Posterior cingulate gyrus (tissue), 11 donors: ENCODE results near the gene C1QTNF6.

Experiments
- DNase-seq, 10 donors: peaks; one replicate each; pipeline versions ENCODE4 v3.0.0 to v3.0.0-alpha.2; 2020 to 2021; ENCODE audit warnings: mixed read lengths in 3 of 10
- intact Hi-C: fragments of 100-400 bp; cut with DNase I; formaldehyde crosslinking; loops from one replicate; pipeline ENCODE4 v1.15.1; 2023

Gene C1QTNF6

GRCh38 chr22:37224757-37225420 lies 36.8 kb upstream of the C1QTNF6 start:
- intact Hi-C loops: no loop called here
- no peak for DNase-seq

DNA sequence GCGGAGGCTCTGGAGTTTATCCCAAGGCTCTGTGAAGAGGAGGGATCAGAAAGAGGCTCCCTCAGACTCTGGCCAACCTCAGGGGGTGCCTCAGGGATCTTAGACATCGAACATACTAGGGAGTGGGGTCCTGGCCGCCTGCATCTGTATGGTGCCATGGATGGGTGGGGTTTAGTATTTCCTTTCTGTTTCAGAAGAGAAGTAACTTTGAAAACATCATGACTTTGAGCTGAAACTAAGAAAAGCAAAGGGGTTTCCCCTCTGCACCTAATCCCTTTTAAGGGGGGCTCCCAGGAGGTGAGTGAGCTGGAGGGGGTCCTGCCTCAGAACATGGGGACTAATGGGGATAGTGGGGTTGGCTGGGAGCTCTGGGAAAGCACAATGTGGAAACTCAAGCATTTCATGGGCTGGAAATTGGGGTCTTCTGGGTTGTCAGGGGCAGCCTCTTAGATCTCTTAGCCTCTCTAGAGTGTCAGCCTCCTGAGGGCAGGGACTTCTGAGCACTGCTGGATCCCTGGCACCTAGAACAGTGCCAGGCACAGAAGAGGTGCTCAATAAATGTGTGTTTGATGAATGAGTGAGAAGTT lies 36.0 kb upstream of the C1QTNF6 start:
- DNase-seq: no peak
- intact Hi-C loops: no loop called here

DNA sequence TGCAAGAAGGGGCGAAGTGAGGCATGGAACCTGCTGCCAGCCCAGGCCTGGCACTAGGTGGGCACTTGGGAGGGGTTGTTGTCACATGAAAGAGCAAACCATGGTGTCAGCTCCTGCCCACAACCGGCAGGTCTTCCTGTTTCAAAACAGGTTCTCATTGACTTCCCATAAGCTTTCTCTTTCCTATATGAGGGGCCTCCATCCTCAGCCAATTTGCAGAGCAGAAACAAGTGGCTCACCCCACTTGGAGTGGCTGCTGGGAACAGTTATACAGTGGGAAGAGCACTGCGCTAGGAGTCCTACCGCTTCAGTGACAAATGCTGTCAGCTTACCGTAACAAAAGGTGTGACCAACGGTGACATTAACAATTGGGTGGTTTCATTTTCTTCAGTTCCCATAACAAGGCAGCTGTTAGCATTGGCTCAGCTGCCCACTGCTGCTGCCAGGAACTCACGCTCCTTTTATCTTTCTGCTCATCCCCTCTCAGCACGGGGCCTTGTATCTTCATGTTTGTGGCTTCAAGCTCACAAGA lies 34.5 kb upstream of the C1QTNF6 start:
- no peak for DNase-seq
- intact Hi-C loops: no loop called here

DNA sequence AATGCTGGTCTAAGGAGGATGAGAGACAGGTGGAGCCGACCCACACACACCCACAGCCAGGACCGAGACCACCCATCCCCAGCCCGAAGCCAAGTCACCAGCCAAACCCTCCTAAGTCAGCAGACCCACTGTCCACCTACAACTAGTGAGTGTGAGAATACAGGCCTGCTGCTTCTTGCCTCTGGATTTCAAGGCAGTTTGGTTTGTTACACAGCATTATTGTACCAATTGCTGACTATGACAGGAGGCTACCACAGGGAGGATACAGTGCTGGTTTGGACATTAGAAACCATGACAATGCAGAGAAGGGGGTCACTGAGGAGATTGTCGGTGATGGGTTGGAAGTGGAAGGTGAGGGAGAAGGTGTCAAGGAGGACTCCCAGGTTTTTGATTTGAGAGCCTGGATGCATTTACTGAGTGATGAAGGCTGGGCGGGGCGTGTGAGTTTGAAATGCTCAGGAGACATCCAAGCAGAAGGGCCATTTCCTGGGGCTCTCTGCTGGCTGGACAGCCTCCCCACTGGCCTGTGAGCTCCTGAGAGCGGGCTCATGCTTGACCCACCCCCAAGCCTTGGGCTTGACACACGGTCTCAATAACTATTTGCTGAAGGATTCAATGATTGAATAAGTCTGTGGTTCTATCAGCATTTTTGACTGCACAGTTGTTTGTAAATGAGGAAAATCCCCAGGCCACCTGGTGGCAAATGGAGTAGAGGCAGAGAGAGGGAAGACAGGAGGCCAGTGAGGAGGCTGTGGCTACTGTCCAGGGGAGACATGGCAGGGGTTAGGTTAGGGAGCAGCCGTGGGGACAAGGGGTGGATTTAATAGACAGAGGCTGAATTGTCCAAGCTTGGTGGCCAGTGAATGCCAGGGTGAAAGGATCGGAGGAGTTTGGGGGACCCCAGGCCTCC lies 33.6 kb upstream of the C1QTNF6 start:
- intact Hi-C loops: no loop called here
- no peak for DNase-seq

- intact Hi-C loops: no loop called here
- DNase-seq: no peak
These were observed 32.5 kb upstream of the C1QTNF6 start for GRCh38 chr22:37220543-37220981.

DNA sequence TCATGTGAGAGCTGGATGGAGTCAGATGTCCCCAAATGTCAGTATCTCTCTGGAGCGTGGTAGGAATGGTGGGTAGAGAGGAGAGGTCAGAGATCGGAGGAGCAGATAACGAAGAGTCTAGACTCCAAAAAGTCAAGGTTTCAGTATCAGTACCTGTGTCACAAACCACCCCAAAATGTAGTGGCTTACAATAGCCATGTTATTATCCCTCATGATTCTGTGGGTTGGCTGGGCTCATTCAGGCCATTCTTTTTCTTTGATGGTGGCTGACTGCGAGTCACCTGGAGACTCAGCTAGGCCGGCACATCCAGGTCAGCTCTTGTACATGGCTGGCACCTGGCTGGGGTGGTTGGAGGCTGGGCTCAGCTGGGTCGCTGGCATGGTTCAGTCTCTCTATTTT lies 31.5 kb upstream of the C1QTNF6 start:
- intact Hi-C loops: no loop called here
- no peak for DNase-seq

DNA sequence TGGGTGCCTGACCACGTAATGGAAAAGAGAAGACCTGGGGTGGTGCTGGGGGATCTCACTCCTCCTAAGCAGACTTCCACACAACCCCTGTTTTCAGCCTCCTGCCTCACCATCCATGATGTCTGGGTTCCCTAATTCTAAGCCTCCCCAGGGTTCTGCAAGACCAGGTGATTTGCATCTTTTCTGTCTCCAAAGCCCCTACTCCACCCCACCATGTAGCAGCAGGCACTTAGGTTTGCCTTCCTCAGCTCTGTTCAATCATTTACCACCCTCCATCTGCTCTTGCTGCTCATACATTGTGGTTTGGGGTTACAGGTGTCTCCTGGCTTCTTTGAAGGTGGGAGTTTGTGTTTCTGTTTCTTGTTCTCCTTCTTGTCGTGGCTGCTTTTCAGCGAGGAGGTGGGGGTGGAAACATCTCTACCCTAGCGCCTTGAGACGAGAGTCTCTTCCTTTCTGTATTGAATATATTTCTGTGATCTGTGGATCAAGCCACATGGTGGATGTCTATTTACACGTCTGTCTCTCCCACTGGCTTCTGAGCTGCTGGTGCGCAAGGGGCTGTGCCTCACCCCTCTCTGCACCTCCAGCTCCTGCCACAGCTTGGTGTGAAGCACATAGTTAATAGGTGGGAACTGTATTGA lies 30.8 kb upstream of the C1QTNF6 start:
- intact Hi-C loops: no loop called here
- no peak for DNase-seq

DNA sequence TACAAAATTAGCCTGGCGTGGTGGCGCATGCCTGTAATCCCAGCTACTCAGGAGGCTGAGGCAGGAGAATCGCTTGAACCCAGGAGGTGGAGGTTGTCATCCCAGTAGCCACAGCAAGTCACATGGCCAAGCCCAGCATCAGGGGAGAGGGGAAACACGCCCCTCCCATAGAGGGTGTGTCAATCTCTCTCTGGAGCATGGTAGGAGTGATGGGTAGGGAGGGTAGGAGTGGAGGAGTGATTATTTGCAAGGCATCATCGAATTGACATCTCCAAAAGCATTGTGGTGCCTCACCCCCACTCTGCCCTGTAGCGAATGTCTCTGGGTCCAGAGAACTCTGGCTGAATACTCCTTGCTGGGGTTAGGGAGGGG lies 30.3 kb upstream of the C1QTNF6 start:
- intact Hi-C loops: no loop called here

GRCh38 chr22:37215890-37216289 lies 27.8 kb upstream of the C1QTNF6 start:
- peak in 1 of 10 donors; percentile 3 for DNase-seq
- intact Hi-C loops: no loop called here

More for the DNA sequence above, 30.3 kb upstream of the C1QTNF6 start:
- DNase-seq: no peak

DNA sequence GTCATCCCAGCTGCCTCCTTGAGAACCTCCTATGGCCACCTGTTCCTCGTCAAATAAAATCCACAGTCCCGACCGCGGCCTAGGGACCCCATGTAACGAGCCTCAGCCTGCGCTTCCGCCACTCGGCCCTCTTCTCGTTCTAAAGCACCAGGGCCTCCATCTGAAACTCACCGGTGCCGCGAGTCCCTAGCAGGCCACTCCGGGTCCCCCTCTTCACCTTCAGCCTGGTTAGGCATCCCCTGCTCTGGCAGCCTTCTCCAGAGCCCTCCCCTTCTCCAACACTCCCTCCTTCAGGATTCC lies 26.6 kb upstream of the C1QTNF6 start:
- intact Hi-C loops: no loop called here
- DNase-seq: peak in 2 of 10 donors; percentile 28 to 51

- DNase-seq: peak in 2 of 10 donors; percentile 26 to 30
These were observed 26.1 kb upstream of the C1QTNF6 start for GRCh38 chr22:37213941-37214730.

GRCh38 chr22:37213218-37213855 lies 25.3 kb upstream of the C1QTNF6 start:
- DNase-seq: peak in 2 of 10 donors; percentile 62 to 71
- intact Hi-C loops: no loop called here

More at GRCh38 chr22:37213941-37214730, 26.1 kb upstream of the C1QTNF6 start:
- intact Hi-C loops: no loop called here

DNA sequence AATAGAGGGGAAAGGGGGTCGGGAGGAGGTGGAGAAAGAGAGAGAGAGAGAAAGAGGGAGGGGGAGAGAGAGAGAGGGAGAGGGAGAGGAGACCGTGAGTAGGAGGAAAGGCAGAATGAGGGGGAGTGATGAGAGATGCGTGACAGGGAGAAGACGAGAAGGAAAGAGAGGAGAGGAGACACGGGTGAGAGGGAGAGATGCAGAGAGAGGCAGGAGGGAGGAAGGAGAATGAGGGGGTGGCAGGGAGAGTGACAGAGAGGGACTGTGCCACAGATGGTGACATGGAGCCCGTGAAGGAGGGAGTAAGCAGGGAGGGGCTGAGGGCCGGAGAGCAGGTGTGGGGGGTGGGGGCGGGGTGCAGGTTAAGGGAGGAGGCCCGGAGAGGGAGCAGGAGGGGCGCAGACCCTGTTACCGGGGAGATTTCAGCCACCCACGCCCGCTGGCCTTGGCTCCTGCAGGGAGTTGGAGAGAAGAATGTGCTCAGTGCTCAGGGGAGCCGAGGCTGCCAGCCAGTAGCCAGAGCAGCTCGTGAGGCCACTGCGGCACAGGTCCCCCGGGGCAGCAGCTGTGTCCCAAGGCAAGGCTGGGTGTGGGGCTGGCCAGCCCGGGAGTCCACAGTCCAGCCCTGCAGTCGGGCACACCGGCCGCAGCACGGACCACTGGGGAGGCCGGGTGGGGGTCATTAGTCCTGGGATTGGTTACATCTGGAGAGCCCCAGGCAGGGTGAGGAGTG lies 24.3 kb upstream of the C1QTNF6 start, which contains the start of gene SSTR3:
Gene SSTR3 (minus strand): TSS at position 304 of the 733 bp plus-strand sequence. CDS start 4,674 bp downstream, outside the sequence.
- intact Hi-C loops: no loop called here
- peak in 1 of 10 donors; percentile 87 for DNase-seq

- intact Hi-C loops: no loop called here
These were observed 23.8 kb upstream of the C1QTNF6 start for GRCh38 chr22:37211866-37212173.

GRCh38 chr22:37211075-37211865 lies 23.2 kb upstream of the C1QTNF6 start:
- intact Hi-C loops: no loop called here
- DNase-seq: peak in 6 of 10 donors; percentile 45 to 92 (median 65)

More at GRCh38 chr22:37211866-37212173, 23.8 kb upstream of the C1QTNF6 start:
- peak in 1 of 10 donors; percentile 83 for DNase-seq

- DNase-seq: peak in 5 of 10 donors; percentile 25 to 88 (median 70)
- intact Hi-C loops: no loop called here
These were observed 22.2 kb upstream of the C1QTNF6 start for GRCh38 chr22:37210041-37210803.
